Measurements from ENCODE around the gene OR14K1. TPM values are rescaled to one million over a fixed set of nuclear protein-coding genes. Genes with fewer than 3 reads are reported as not detected.
"Not testable (repeated sequence)": the region's sequence is repeated elsewhere in the genome, so short reads cannot be mapped to it uniquely, and the experiment has no call there.

The OR14K1 gene
- not detected in 2 replicates for total RNA-seq
- not detected for polyA plus RNA-seq (2012)

- DNase-seq (ENCODE audit: low read depth) = no peak
Measured at GRCh38 chr1:247738315-247738714, at the start of gene OR14K1. TSS of gene OR14K1 (plus strand) at chr1:247738615. CDS start at chr1:247738615, 0 bp downstream.

DNA sequence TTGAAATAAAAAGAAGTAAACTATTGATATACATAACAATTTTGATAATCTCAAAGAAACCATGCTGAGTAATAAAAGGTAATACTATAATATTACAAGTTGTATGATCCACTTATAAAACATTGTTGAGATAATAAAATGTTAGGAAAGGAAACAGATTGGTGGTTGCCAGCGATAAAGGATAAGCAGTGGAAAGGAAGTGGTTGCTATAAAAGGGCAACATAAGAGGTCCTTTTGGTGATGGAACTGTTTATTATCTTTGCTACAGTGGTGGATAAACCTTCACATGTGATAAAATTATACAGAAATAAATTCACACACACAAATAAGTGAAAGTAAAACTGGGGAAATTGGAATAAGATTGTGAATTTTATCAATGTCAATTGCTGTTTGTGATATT lies 37.1 kb upstream of the OR14K1 start:
- no peak for DNase-seq (ENCODE audit: low read depth)

GRCh38 chr1:247710681-247711080 lies 27.7 kb upstream of the OR14K1 start:
- DNase-seq (ENCODE audit: low read depth) = not testable (repeated sequence)

DNA sequence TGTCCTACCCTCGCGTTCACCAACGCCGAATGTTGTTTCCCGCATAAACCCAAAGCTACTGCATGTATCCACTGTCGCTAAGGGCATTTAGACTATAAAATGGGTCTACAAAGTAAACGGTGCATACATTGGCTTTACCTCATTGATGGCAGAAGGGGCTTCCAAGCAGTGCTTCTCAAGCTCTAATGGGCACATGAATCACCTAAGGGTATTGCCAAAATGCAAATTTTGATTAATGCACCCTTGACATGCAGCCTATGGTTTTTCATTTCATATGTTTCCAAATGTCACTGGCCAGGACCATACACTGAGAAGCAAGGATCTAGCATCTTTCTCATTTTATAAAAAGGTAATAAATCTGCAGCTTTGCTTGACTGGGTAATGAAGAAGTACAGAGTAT lies 24.7 kb upstream of the OR14K1 start:
- DNase-seq (ENCODE audit: low read depth) = no peak

- DNase-seq (ENCODE audit: low read depth) = no peak
Measured at GRCh38 chr1:247716546-247716945, 21.9 kb upstream of the OR14K1 start, which contains the start of gene OR6F1. TSS of gene OR6F1 (minus strand) at chr1:247716646. CDS start at chr1:247712755, 3,891 bp downstream.

- no peak for DNase-seq (ENCODE audit: low read depth)
Measured at GRCh38 chr1:247721222-247721621, 17.2 kb upstream of the OR14K1 start.

GRCh38 chr1:247740721-247741120 lies 2.3 kb downstream of the OR14K1 start:
- no peak for DNase-seq (ENCODE audit: low read depth)

GRCh38 chr1:247741756-247742155 lies 3.3 kb downstream of the OR14K1 start:
- DNase-seq (ENCODE audit: low read depth) = no peak

DNA sequence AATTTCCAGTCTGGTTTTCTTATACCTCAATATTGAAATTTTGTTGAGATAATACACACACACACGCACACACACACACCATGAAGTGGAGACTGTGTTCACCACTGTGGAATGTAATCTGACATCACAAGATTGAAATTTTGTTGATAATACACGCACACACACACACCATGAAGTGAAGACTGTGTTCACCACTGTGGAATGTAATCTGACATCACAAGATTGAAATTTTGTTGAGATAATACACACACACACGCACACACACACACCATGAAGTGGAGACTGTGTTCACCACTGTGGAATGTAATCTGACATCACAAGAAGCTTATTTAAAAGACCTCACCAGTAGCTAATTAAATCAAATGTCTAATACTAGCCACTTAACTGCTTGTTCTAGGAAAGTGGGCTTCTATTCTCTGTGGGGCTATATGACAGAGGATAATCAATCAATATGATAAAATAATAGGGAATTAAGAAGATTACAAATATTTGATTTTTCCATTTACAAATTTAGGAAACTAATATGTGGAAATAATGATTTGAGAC lies 3.9 kb downstream of the OR14K1 start:
- DNase-seq (ENCODE audit: low read depth) = not testable (repeated sequence)

DNA sequence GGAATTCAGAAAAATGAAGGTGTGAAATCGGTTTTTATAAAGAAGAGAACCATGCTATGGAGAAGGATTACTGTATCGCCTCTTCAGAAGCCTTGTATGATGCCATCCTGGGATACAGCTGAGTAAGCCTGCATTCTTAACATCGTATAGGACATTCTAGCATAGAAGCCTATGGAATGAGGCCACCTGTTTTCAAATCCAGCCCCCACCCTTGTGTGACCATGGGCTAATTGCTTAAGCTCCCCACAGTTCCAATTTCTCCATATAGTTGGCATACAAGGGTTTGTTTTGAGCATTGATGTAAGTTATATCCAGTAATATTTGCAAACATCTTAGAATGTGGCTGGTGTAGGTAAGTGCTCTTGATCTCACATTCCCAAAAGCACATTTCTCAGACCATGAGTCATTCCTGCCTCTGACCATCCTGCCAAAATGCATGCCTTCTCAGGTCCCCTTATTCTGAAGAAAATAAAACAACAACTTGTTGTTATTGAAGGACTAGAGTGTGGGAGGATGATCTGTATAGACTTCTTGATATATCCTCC lies 8.0 kb downstream of the OR14K1 start:
- DNase-seq (ENCODE audit: low read depth) = no peak

GRCh38 chr1:247747616-247748015 lies 9.2 kb downstream of the OR14K1 start:
- DNase-seq (ENCODE audit: low read depth) = no peak

DNA sequence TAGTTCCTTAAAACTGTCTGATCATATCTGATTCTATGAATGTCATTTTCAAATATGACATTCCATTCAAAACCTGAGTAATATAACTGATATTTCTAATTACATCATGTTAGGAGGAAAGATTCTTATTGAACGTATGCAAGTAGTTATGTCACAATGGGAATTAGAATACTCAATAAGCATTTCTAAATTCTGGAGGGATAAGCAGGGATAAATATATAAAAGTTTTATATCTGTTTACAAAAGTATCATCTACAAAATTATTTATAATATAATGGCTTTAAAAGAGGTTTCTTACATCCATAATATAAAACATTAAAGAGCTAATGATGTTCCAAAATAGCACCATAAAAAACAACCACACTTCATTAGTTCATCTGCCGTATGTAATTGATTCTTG lies 9.6 kb downstream of the OR14K1 start, which contains the start of gene OR14A2:
OR14A2 (minus strand) TSS at position 101 of the 400 bp plus-strand sequence.
- DNase-seq (ENCODE audit: low read depth) = no peak

GRCh38 chr1:247749870-247750269 lies 11.5 kb downstream of the OR14K1 start:
- no peak for DNase-seq (ENCODE audit: low read depth)

- DNase-seq (ENCODE audit: low read depth) = not testable (repeated sequence)
Measured at GRCh38 chr1:247754311-247754710, 15.9 kb downstream of the OR14K1 start.

DNA sequence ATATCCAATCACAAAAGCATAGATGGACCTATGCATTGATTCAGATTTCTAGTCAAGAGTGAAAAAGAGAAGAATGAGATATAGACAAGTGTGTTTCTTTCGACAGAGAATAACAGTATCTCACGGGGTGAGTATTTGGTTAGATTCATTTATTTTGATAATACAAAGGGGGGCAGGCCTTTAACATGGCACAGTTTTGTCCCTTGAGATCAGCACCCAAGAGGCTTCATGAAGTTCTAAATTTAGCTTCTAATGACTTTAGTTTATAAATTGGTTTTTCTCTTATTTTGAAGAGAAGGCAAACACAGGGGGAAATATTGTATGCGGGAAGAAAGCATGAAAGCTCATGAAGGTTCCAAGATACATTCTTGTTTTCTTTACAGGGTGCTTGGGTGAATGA lies 22.0 kb downstream of the OR14K1 start, which contains the start of gene OR1C1:
OR1C1 (minus strand) TSS at position 101 of the 400 bp plus-strand sequence. CDS start 2,150 bp downstream, outside the sequence.
- no peak for DNase-seq (ENCODE audit: low read depth)

- no peak for DNase-seq (ENCODE audit: low read depth)
Measured at GRCh38 chr1:247769603-247770002, 31.2 kb downstream of the OR14K1 start.

Other genes with a start within 250 kb of the OR14K1 start
- not detected in 2 replicates for gene OR2C3, start 202.2 kb upstream of the OR14K1 start, total RNA-seq
- gene GCSAML, start 189.5 kb upstream of the OR14K1 start, total RNA-seq = not detected in 2 replicates
- not detected in 2 replicates for gene OR2G2, start 150.3 kb upstream of the OR14K1 start, total RNA-seq
- gene OR2G3, start 133.0 kb upstream of the OR14K1 start, total RNA-seq = not detected in 2 replicates
- not detected in 2 replicates for gene OR13G1, start 58.9 kb upstream of the OR14K1 start, total RNA-seq
- gene OR6F1, start 22.0 kb upstream of the OR14K1 start, total RNA-seq = not detected in 2 replicates
- gene OR14A2, start 9.5 kb downstream of the OR14K1 start, total RNA-seq = not detected in 2 replicates
- not detected in 2 replicates for gene OR1C1, start 21.9 kb downstream of the OR14K1 start, total RNA-seq
- gene OR14A16, start 85.5 kb downstream of the OR14K1 start, total RNA-seq = not detected in 2 replicates
- gene OR11L1, start 103.3 kb downstream of the OR14K1 start, total RNA-seq = not detected in 2 replicates
- gene TRIM58, start 118.6 kb downstream of the OR14K1 start, total RNA-seq = not detected in 2 replicates
- not detected in 2 replicates for gene OR2W3, start 157.0 kb downstream of the OR14K1 start, total RNA-seq
- gene OR2T8, start 181.6 kb downstream of the OR14K1 start, total RNA-seq = not detected in 2 replicates
- gene OR2AJ1, start 186.3 kb downstream of the OR14K1 start, total RNA-seq = not detected in 2 replicates
- gene OR2L8, start 210.2 kb downstream of the OR14K1 start, total RNA-seq = not detected in 2 replicates
- not detected in 2 replicates for gene OR2AK2, start 226.6 kb downstream of the OR14K1 start, total RNA-seq

Measured in myocyte (in vitro differentiated cells).